IMR-90 (cell line): ENCODE measurements around the gene NTSR1. TPM values are rescaled to one million over a fixed set of nuclear protein-coding genes. Genes with fewer than 3 reads are reported as not detected.

ENCODE experiments used
- ATAC-seq: fragments of 200-7000 bp; cut with Tn5 transposase; 2 replicates; pipeline ENCODE4 v1.9.1; 2020; ENCODE audit warnings: low read depth, mild to moderate bottlenecking, moderate library complexity
- BruUV-seq: library from RNA; stranded (reverse); fragments of 400-500 nt; replicated peaks from 2 replicates; lab custom pipeline; 2021; lab: Mats Ljungman, UMichigan
- CTCF ChIA-PET: fragments of 300-600 bp; formaldehyde crosslinking; extraction: SDS; loops from one replicate; lab custom pipeline; 2021; ENCODE audit warnings: antibody characterized with exemption; lab: Yijun Ruan, JAX
- POLR2A ChIA-PET: fragments of 300-600 bp; sonication (Branson Sonifier 250); formaldehyde crosslinking; loops from one replicate; lab custom pipeline; 2022; ENCODE audit warnings: antibody characterized with exemption; ENCODE audit not compliant: unreplicated experiment; lab: Charles Lee
- DNase-seq: peaks from one replicate; pipeline ENCODE4 v3.0.0; 2013
- H2AFZ ChIP-seq: replicated peaks from 2 replicates; pipeline ENCODE3; 2013; ENCODE audit warnings: low read length, mild to moderate bottlenecking; ENCODE audit not compliant: poor library complexity
- H2AK5ac ChIP-seq: 2 replicates; pipeline ENCODE4 v1.6.1; 2013; ENCODE audit warnings: low read depth, low read length, inconsistent platforms
- H2AK9ac ChIP-seq: replicated peaks from 2 replicates; pipeline ENCODE3; 2013; ENCODE audit warnings: mild to moderate bottlenecking, low read depth, low read length, moderate library complexity; ENCODE audit not compliant: poor library complexity
- H2BK120ac ChIP-seq: 2 replicates; pipeline ENCODE4 v1.6.1; 2013; ENCODE audit warnings: low read depth, low read length, inconsistent platforms
- H2BK15ac ChIP-seq: 3 replicates; pipeline ENCODE4 v1.6.1; 2013; ENCODE audit warnings: low read depth, low read length, inconsistent platforms
- H2BK20ac ChIP-seq: 2 replicates; pipeline ENCODE4 v1.6.1; 2013; ENCODE audit warnings: low read depth, mild to moderate bottlenecking, inconsistent platforms, low read length, moderate library complexity
- H2BK5ac ChIP-seq: 2 replicates; pipeline ENCODE4 v1.6.1; 2013; ENCODE audit warnings: mild to moderate bottlenecking, low read depth, low read length, inconsistent platforms; ENCODE audit not compliant: poor library complexity, severe bottlenecking
- H3K14ac ChIP-seq: replicated peaks from 2 replicates; pipeline ENCODE4 v1.6.1; 2013; ENCODE audit warnings: low read depth, low read length, inconsistent platforms
- H3K18ac ChIP-seq: 2 replicates; pipeline ENCODE4 v1.6.1; 2013; ENCODE audit warnings: low read depth, low read length, control low read depth
- H3K23ac ChIP-seq: 2 replicates; pipeline ENCODE4 v1.6.1; 2013; ENCODE audit warnings: low read depth, low read length, inconsistent platforms
- H3K27ac ChIP-seq: 2 replicates; pipeline ENCODE4 v1.5.1; 2013; ENCODE audit warnings: mild to moderate bottlenecking, control low read depth, low read length; ENCODE audit not compliant: insufficient read depth
- H3K27me3 ChIP-seq: 2 replicates; pipeline ENCODE4 v1.6.1; 2013; ENCODE audit warnings: low read length; ENCODE audit not compliant: control insufficient read depth, insufficient read depth
- H3K36me3 ChIP-seq: 2 replicates; pipeline ENCODE4 v1.6.1; 2013; ENCODE audit warnings: low read length, mixed read lengths; ENCODE audit not compliant: control insufficient read depth, insufficient read depth
- H3K4ac ChIP-seq: 2 replicates; pipeline ENCODE4 v1.6.1; 2013; ENCODE audit warnings: low read depth, low read length, inconsistent platforms
- H3K4me1 ChIP-seq: 2 replicates; pipeline ENCODE4 v1.6.1; 2013; ENCODE audit warnings: low read length, mixed read lengths; ENCODE audit not compliant: control insufficient read depth, insufficient read depth
- H3K4me2 ChIP-seq: 2 replicates; pipeline ENCODE4 v1.6.1; 2013; ENCODE audit warnings: low read depth, mild to moderate bottlenecking, control low read depth, low read length, moderate library complexity
- H3K4me3 ChIP-seq: 2 replicates; pipeline ENCODE4 v1.5.1; 2013; ENCODE audit warnings: low read depth, mild to moderate bottlenecking, control low read depth, low read length, moderate library complexity; ENCODE audit not compliant: insufficient read depth
- H3K56ac ChIP-seq: 2 replicates; pipeline ENCODE4 v1.6.1; 2013; ENCODE audit warnings: low read length, inconsistent platforms; ENCODE audit not compliant: insufficient read depth; ENCODE audit errors: extremely low read depth
- H3K79me1 ChIP-seq, 2 experiments: 2 replicates each; pipeline ENCODE4 v1.6.1; 2013; ENCODE audit warnings: low read length in 2 of 2, inconsistent platforms in 1 of 2, low read depth in 1 of 2
- H3K9ac ChIP-seq: 2 replicates; pipeline ENCODE4 v1.6.1; 2013; ENCODE audit warnings: low read depth, low read length, control low read depth
- H3K9me1 ChIP-seq: 2 replicates; pipeline ENCODE4 v1.6.1; 2013; ENCODE audit warnings: low read length, inconsistent platforms; ENCODE audit not compliant: insufficient read depth
- H3K9me3 ChIP-seq: 2 replicates; pipeline ENCODE4 v1.6.1; 2013; ENCODE audit warnings: low read length; ENCODE audit not compliant: control insufficient read depth, insufficient read depth
- H4K20me1 ChIP-seq: 2 replicates; pipeline ENCODE4 v1.6.1; 2013; ENCODE audit warnings: low read length, inconsistent platforms; ENCODE audit not compliant: insufficient read depth
- H4K5ac ChIP-seq: 2 replicates; pipeline ENCODE4 v1.6.1; 2013; ENCODE audit warnings: mild to moderate bottlenecking, low read depth, low read length, control low read depth
- H4K8ac ChIP-seq, 2 experiments: 2 replicates each; pipeline ENCODE4 v1.6.1; 2013; ENCODE audit warnings: low read depth in 2 of 2, low read length in 2 of 2, control low read depth in 1 of 2, inconsistent platforms in 1 of 2
- H4K91ac ChIP-seq: 2 replicates; pipeline ENCODE4 v1.6.1; 2013; ENCODE audit warnings: low read depth, low read length, inconsistent platforms; ENCODE audit not compliant: insufficient read depth
- CEBPB ChIP-seq: IDR thresholded peaks from 2 replicates; pipeline ENCODE4 v1.6.1; 2012; ENCODE audit warnings: low read depth, low read length, improper control_type of control experiment
- ELK1 ChIP-seq: fragments of 150-350 bp; IDR thresholded peaks from 2 replicates; pipeline ENCODE4 v1.6.1; 2016; ENCODE audit warnings: low read depth, mild to moderate bottlenecking, low read length, moderate library complexity, borderline replicate concordance
- FOS ChIP-seq: fragments of 150-350 bp; IDR thresholded peaks from 2 replicates; pipeline ENCODE4 v1.6.1; 2016; ENCODE audit warnings: low read depth, low read length
- MAZ ChIP-seq: IDR thresholded peaks from 2 replicates; pipeline ENCODE4 v1.6.1; 2012; ENCODE audit warnings: low read depth, mild to moderate bottlenecking, low read length, improper control_type of control experiment, moderate library complexity, borderline replicate concordance
- RAD21 ChIP-seq: IDR thresholded peaks from 2 replicates; pipeline ENCODE4 v1.6.1; 2012; ENCODE audit warnings: low read length, improper control_type of control experiment
- WGBS, 2 experiments: methylation state at CpG; one replicate each; pipeline versions ENCODE4 v1.1.5 to v1.1.7; 2013; ENCODE audit warnings: missing lambda C conversion rate in 2 of 2; ENCODE audit not compliant: insufficient read length in 1 of 2; ENCODE audit errors: extremely low coverage in 2 of 2; 5-methylcytosine and 5-hydroxymethylcytosine counted together
- dilution Hi-C: fragments of 300-500 bp; cut with HindIII; formaldehyde crosslinking; loops from one replicate; pipeline ENCODE4 v1.14.3; 2018; ENCODE audit warnings: low sequenced_read_pairs; ENCODE audit not compliant: unreplicated experiment
- in situ Hi-C: fragments of 300-500 bp; cut with MboI; formaldehyde crosslinking; loops from 3 replicates; pipeline ENCODE4 v1.14.3; 2019; ENCODE audit warnings: low sequenced_read_pairs, inconsistent platforms, mixed read lengths
- intact Hi-C: fragments of 100-400 bp; cut with micrococcal nuclease; formaldehyde crosslinking; loops from 2 replicates; pipeline ENCODE4 v1.10.0; 2022
- polyA plus RNA-seq, 3 experiments: library from polyadenylated mRNA; depleted of rRNA; stranded (reverse); fragments of >200 nt; gene quantifications; 2 replicates each; pipeline ENCODE4 v1.2.3, GENCODE V29; 2012; ENCODE audit warnings: low replicate concordance in 1 of 3
- total RNA-seq: library from RNA; depleted of rRNA; stranded (reverse); fragments of >200 nt; gene quantifications from 2 replicates; pipeline ENCODE4 v1.2.3, GENCODE V29; 2012
- TF ChIP-seq, protein P1 (sequence below): conservative IDR thresholded peaks from 2 replicates; pipeline ENCODE4 v1.5.1; 2012; ENCODE audit warnings: mild to moderate bottlenecking, low read depth, low read length, improper control_type of control experiment

NTSR1 gene
- total and polyA plus RNA-seq, 2 of the 4 experiments (the other 2 are of a cell fraction): 0.54 to 1.8 TPM

DNA sequence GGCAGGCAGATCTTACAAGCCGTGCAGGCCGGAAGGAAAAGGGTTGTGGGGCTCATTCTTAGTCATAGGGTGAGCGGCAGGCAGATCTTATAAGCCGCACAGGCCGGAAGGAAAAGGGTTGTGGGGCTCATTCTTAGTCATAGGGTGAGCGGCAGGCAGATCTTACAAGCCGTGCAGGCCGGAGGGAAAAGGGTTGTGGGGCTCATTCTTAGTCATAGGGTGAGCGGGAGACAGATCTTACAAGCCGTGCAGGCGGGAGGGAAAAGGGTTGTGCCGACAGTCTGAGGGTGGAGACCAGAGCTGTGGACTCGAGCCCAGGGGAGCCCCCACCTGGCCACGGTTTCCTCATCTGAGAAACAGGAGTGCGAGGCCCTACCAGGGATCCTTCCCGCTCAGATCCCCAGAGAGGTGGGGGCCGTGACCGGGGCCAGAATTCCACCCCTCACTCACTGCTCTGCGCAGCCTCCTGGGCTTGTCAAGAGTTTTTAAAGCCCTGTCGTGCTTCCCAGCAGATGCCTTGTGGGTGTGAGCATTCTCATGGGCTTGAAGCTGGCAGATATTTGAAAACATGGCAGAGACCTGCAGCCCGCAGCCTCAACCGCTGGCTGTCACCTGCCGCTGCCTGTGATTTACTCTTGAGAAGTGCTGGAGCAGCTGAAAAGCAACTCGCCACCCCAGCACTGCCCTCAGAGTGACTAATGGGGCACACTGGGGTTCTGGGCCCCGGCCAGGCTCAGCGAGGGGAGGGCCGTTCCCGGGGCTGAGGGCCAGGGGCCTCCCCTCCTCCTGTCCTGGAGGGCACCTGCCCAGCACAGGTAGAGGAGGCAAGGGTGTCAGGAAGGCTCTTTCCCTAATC is 31.9 kb downstream of the NTSR1 start:
- Histone ChIP-seq H4K5ac (peak overlapping the region; percentile 69), H3K9me1 (peaks cover 14% of the 10 kb centered on the region), H2AK5ac (peak overlapping the region; percentile 68), H3K4me2 (peak overlapping the region; percentile 52), H2AFZ (peak overlapping the region; percentile 95), H3K23ac (peak overlapping the region; percentile 79; the same call in 1 of the 2 replicates), H3K18ac (peak overlapping the region; percentile 12), H3K4me3 (no peak overlapping the region), H2BK5ac (peak overlapping the region; percentile 82), H3K27me3 (no peaks in the 10 kb centered on the region), H4K8ac (peak overlapping the region; percentile 77 to 91), H2AK9ac (peak overlapping the region; percentile 89), H3K56ac (peak overlapping the region; percentile 61), H2BK20ac (peak overlapping the region; percentile 91), H3K14ac (peak overlapping the region; percentile 50), H4K91ac (peak overlapping the region; percentile 97), H4K20me1 (no peaks in the 10 kb centered on the region), H3K36me3 (no peaks in the 10 kb centered on the region), H3K27ac (peak overlapping the region; percentile 58), H3K4ac (peak overlapping the region; percentile 94), H2BK120ac (peak overlapping the region; percentile 98), H3K9me3 (no peaks in the 10 kb centered on the region), H3K4me1 (peaks cover 13% of the 10 kb centered on the region), H3K9ac (no peak overlapping the region), H3K79me1 (peaks cover 0 to 9% of the 10 kb centered on the region in 2 experiments; a peak in 1 of 4 replicates), H2BK15ac (peak overlapping the region; percentile 38; the same call in 1 of the 3 replicates)
- POLR2A ChIA-PET: no interaction called here
- peak; percentile 95 for DNase-seq
- BruUV-seq: no TSS peak
- peak; percentile 89 for ATAC-seq
- 33% methylated on average over 6 of the region's 28 CpGs; no CpG with 5 or more reads in 1 of the 2 experiments for WGBS, 2 experiments
- in situ Hi-C loops: no loop called here
- intact Hi-C loops: no loop called here
- TF ChIP-seq MAZ (0 out of 2 replicates have a peak, but pooled peaks have one; percentile 52), CEBPB (no peak), FOS (peak; percentile 43; the same call in 1 of the 2 replicates), ELK1 (no peak), RAD21 (no peak)
- TF ChIP-seq, protein P1, sequence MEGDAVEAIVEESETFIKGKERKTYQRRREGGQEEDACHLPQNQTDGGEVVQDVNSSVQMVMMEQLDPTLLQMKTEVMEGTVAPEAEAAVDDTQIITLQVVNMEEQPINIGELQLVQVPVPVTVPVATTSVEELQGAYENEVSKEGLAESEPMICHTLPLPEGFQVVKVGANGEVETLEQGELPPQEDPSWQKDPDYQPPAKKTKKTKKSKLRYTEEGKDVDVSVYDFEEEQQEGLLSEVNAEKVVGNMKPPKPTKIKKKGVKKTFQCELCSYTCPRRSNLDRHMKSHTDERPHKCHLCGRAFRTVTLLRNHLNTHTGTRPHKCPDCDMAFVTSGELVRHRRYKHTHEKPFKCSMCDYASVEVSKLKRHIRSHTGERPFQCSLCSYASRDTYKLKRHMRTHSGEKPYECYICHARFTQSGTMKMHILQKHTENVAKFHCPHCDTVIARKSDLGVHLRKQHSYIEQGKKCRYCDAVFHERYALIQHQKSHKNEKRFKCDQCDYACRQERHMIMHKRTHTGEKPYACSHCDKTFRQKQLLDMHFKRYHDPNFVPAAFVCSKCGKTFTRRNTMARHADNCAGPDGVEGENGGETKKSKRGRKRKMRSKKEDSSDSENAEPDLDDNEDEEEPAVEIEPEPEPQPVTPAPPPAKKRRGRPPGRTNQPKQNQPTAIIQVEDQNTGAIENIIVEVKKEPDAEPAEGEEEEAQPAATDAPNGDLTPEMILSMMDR: no peak
- dilution Hi-C loops: no loop called here
- CTCF ChIA-PET: interaction anchor here (1.4 kb wide), 1 partner anchor 36 kb away, joined by 4 read pairs; no protein-coding TSS in a partner anchor
